Trophoblast cell (in vitro differentiated cells and primary cell): ENCODE results near the gene CCL18.
"Not testable (repeated sequence)": the region's sequence is repeated elsewhere in the genome, so short reads cannot be mapped to it uniquely, and the experiment has no call there.

Experiments used
- DNase-seq, 2 donors: peaks; one replicate each; pipeline ENCODE4 v3.0.0-alpha.2; 2016
- H2AFZ ChIP-seq: 2 replicates; pipeline ENCODE4 v1.6.1; 2013; ENCODE audit warnings: low read length, moderate library complexity, mild to moderate bottlenecking; ENCODE audit not compliant: insufficient read depth, poor library complexity
- H2AK5ac ChIP-seq: 2 replicates; pipeline ENCODE4 v1.6.1; 2013; ENCODE audit warnings: mild to moderate bottlenecking, low read length
- H2BK120ac ChIP-seq: 2 replicates; pipeline ENCODE4 v1.6.1; 2013; ENCODE audit warnings: low read length, mild to moderate bottlenecking, moderate library complexity; ENCODE audit not compliant: insufficient read depth, poor library complexity
- H2BK12ac ChIP-seq: 2 replicates; pipeline ENCODE4 v1.6.1; 2013; ENCODE audit warnings: mild to moderate bottlenecking, low read length, moderate library complexity
- H2BK5ac ChIP-seq: 2 replicates; pipeline ENCODE4 v1.6.1; 2013; ENCODE audit warnings: low read length, low read depth, moderate library complexity, mild to moderate bottlenecking; ENCODE audit not compliant: poor library complexity
- H3K14ac ChIP-seq: 2 replicates; pipeline ENCODE4 v1.6.1; 2013; ENCODE audit warnings: mild to moderate bottlenecking, low read length
- H3K18ac ChIP-seq: 2 replicates; pipeline ENCODE4 v1.6.1; 2013; ENCODE audit warnings: mild to moderate bottlenecking, low read length
- H3K23ac ChIP-seq: 2 replicates; pipeline ENCODE4 v1.6.1; 2013; ENCODE audit warnings: low read length
- H3K27ac ChIP-seq: 2 replicates; pipeline ENCODE4 v1.5.1; 2013; ENCODE audit warnings: low read depth, mild to moderate bottlenecking, inconsistent platforms, low read length, moderate library complexity
- H3K27me3 ChIP-seq: 2 replicates; pipeline ENCODE4 v1.6.1; 2013; ENCODE audit warnings: inconsistent platforms, mild to moderate bottlenecking, low read length, moderate library complexity; ENCODE audit not compliant: insufficient read depth
- H3K36me3 ChIP-seq, 2 experiments: 1 replicate in 1 of 2; 2 replicates in 1 of 2; pipeline ENCODE4 v1.6.1; 2013; ENCODE audit warnings: low read length in 2 of 2, mild to moderate bottlenecking in 2 of 2, moderate library complexity in 1 of 2; ENCODE audit not compliant: insufficient read depth in 2 of 2, control insufficient read depth in 1 of 2
- H3K4ac ChIP-seq: 2 replicates; pipeline ENCODE4 v1.6.1; 2013; ENCODE audit warnings: low read depth, mild to moderate bottlenecking, low read length, moderate library complexity
- H3K4me1 ChIP-seq, 2 experiments: 1 replicate in 1 of 2; 2 replicates in 1 of 2; pipeline ENCODE4 v1.6.1; 2013; ENCODE audit warnings: low read length in 2 of 2, mild to moderate bottlenecking in 2 of 2, moderate library complexity in 1 of 2; ENCODE audit not compliant: insufficient read depth in 2 of 2, control insufficient read depth in 1 of 2
- H3K4me2 ChIP-seq: 2 replicates; pipeline ENCODE4 v1.6.1; 2013; ENCODE audit warnings: inconsistent platforms, mild to moderate bottlenecking, low read length, moderate library complexity
- H3K4me3 ChIP-seq: 2 replicates; pipeline ENCODE4 v1.5.1; 2013; ENCODE audit warnings: mild to moderate bottlenecking, low read depth, low read length, inconsistent platforms
- H3K79me1 ChIP-seq: one replicate; pipeline ENCODE4 v1.6.1; 2013; ENCODE audit warnings: low read length
- H3K79me2 ChIP-seq: 2 replicates; pipeline ENCODE4 v1.6.1; 2013; ENCODE audit warnings: low read length, mild to moderate bottlenecking; ENCODE audit not compliant: control insufficient read depth, insufficient read depth, poor library complexity
- H3K9ac ChIP-seq: 2 replicates; pipeline ENCODE4 v1.6.1; 2013; ENCODE audit warnings: mild to moderate bottlenecking, low read length
- H3K9me3 ChIP-seq: 2 replicates; pipeline ENCODE4 v1.6.1; 2013; ENCODE audit warnings: low read depth, mild to moderate bottlenecking, control low read depth, inconsistent platforms, low read length; ENCODE audit not compliant: insufficient read depth
- H4K12ac ChIP-seq: 2 replicates; pipeline ENCODE4 v1.6.1; 2013; ENCODE audit warnings: low read depth, mild to moderate bottlenecking, low read length, moderate library complexity
- H4K8ac ChIP-seq: 2 replicates; pipeline ENCODE4 v1.6.1; 2013; ENCODE audit warnings: low read depth, mild to moderate bottlenecking, low read length, moderate library complexity
- H4K91ac ChIP-seq: one replicate; pipeline ENCODE4 v1.6.1; 2013; ENCODE audit warnings: low read depth, mild to moderate bottlenecking, low read length, moderate library complexity
- WGBS: extraction: QIAGEN DNeasy Blood & Tissue Kit; methylation state at CpG from one replicate; pipeline ENCODE4 v1.1.7; 2013; ENCODE audit warnings: missing lambda C conversion rate; ENCODE audit not compliant: insufficient read length, insufficient coverage; ENCODE audit errors: extremely low coverage; 5-methylcytosine and 5-hydroxymethylcytosine counted together

CCL18 gene

GRCh38 chr17:36115649-36115977 lies 51.5 kb downstream of the CCL18 start:
- H3K9ac ChIP-seq, H3K36me3 ChIP-seq, H3K79me1 ChIP-seq, H3K4me1 ChIP-seq, H3K4ac ChIP-seq, H2BK12ac ChIP-seq, H4K12ac ChIP-seq, H2AFZ ChIP-seq, H3K4me2 ChIP-seq, H3K23ac ChIP-seq, H2BK120ac ChIP-seq, H3K79me2 ChIP-seq, H3K27ac ChIP-seq, H3K9me3 ChIP-seq, H3K4me3 ChIP-seq, H3K27me3 ChIP-seq, DNase-seq, H2AK5ac ChIP-seq, H3K14ac ChIP-seq, H3K18ac ChIP-seq, H4K91ac ChIP-seq, H2BK5ac ChIP-seq, H4K8ac ChIP-seq: not testable (repeated sequence)

DNA sequence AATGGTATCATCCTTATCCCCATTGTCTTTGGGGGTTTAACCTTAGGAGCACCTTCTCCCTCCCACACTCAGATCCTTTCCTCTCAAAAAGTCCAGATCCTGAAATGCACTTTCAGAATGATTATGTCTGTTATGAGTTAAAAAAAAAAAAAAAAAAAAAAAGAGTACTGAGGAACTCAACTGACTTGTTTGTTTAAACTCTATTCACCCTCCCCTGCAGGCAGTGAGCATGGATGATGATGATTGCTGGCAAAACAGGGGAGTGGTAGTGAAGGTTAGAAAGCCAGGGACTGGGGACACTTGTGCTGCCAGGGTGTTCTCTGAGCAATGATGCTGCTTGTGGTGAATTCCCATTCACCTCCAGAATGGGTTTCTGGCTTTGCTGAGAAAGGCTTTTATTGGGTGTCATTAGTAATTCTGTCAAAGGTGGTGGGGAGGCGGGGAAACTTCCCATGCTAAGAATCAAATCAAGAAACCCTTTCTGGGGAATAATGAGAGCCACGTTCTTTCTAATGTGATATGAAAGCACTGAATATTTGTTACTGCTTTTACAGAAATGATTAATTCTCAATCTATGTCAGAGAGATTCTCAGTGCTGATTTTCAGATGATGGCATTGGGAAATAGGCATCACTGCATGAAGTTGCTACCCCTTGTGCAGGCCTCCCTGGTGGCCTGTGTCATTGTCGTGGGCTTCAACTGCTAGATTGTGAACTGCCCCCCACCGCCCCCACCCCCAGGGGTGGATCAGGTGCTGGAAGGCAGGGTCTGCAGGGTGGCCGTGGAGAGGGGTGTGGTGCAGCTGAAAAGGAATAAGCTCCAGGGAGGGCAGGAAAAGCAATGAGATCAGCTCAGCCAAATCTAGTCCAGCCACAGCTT lies 53.7 kb downstream of the CCL18 start:
- Histone ChIP-seq H3K36me3 (no peaks in the 10 kb centered on the region), H2AFZ (no peak overlapping the region), H3K27me3 (no peaks in the 10 kb centered on the region), H3K23ac (no peak overlapping the region), H2BK5ac (no peak overlapping the region), H2BK120ac (no peak overlapping the region), H3K9ac (no peak overlapping the region), H3K27ac (no peak overlapping the region), H3K18ac (no peak overlapping the region), H3K4ac (no peak overlapping the region), H4K91ac (no peak overlapping the region), H3K4me1 (no peaks in the 10 kb centered on the region), H3K4me3 (no peak overlapping the region), H3K79me1 (no peaks in the 10 kb centered on the region), H3K9me3 (peaks cover 3% of the 10 kb centered on the region), H3K4me2 (no peak overlapping the region), H2AK5ac (no peak overlapping the region), H4K8ac (no peak overlapping the region), H3K79me2 (no peaks in the 10 kb centered on the region), H3K14ac (no peak overlapping the region), H2BK12ac (no peak overlapping the region), H4K12ac (no peak overlapping the region)
- DNase-seq = no peak
- no CpG with 5 or more reads among the region's 5 CpGs for WGBS

GRCh38 chr17:36118477-36119353 lies 54.6 kb downstream of the CCL18 start:
- Histone ChIP-seq H3K79me2 (no peaks in the 10 kb centered on the region), H3K4ac (no peak overlapping the region), H2AFZ (no peak overlapping the region), H3K9ac (no peak overlapping the region), H3K14ac (no peak overlapping the region), H3K4me3 (no peak overlapping the region), H3K27ac (no peak overlapping the region), H2AK5ac (no peak overlapping the region), H3K4me1 (no peaks in the 10 kb centered on the region), H3K23ac (no peak overlapping the region), H2BK120ac (no peak overlapping the region), H3K27me3 (no peaks in the 10 kb centered on the region), H3K79me1 (no peaks in the 10 kb centered on the region), H3K9me3 (peaks cover 3% of the 10 kb centered on the region), H2BK12ac (no peak overlapping the region), H3K4me2 (no peak overlapping the region), H4K8ac (no peak overlapping the region), H2BK5ac (no peak overlapping the region), H3K36me3 (no peaks in the 10 kb centered on the region), H4K12ac (no peak overlapping the region), H3K18ac (no peak overlapping the region), H4K91ac (no peak overlapping the region)
- DNase-seq = no peak
- WGBS = no CpG with 5 or more reads among the region's 12 CpGs

- Histone ChIP-seq H2BK5ac (no peak overlapping the region), H2BK120ac (no peak overlapping the region)
These were observed 56.1 kb downstream of the CCL18 start for GRCh38 chr17:36120221-36120620.

More at GRCh38 chr17:36120221-36120620, 56.1 kb downstream of the CCL18 start:
- no peak overlapping the region for H3K4ac ChIP-seq
- H2BK12ac ChIP-seq = no peak overlapping the region
- DNase-seq = no peak
- H3K4me2 ChIP-seq = no peak overlapping the region
- no peak overlapping the region for H2AK5ac ChIP-seq
- no peak overlapping the region for H3K9ac ChIP-seq
- no peak overlapping the region for H3K27ac ChIP-seq
- H3K4me1 ChIP-seq = no peaks in the 10 kb centered on the region
- no peaks in the 10 kb centered on the region for H3K36me3 ChIP-seq
- peaks cover 6% of the 10 kb centered on the region for H3K9me3 ChIP-seq
- H4K91ac ChIP-seq = no peak overlapping the region
- no peak overlapping the region for H3K4me3 ChIP-seq
- no peak overlapping the region for H4K8ac ChIP-seq
- no peak overlapping the region for H2AFZ ChIP-seq
- no CpG with 5 or more reads among the region's 3 CpGs for WGBS
- no peak overlapping the region for H3K23ac ChIP-seq
- no peaks in the 10 kb centered on the region for H3K79me2 ChIP-seq
- H3K79me1 ChIP-seq = no peaks in the 10 kb centered on the region
- no peak overlapping the region for H3K18ac ChIP-seq
- H3K27me3 ChIP-seq = no peaks in the 10 kb centered on the region
- no peak overlapping the region for H3K14ac ChIP-seq
- H4K12ac ChIP-seq = no peak overlapping the region
